SK-N-SH (cell line): ENCODE results near the gene CCDC198. TPM values are rescaled to one million over a fixed set of nuclear protein-coding genes. Genes with fewer than 3 reads are reported as not detected.

Experiments used
- CTCF ChIA-PET: fragments of 300-600, 350-600 bp; formaldehyde crosslinking; extraction: SDS; loops from one replicate; lab custom pipeline; 2021; lab: Yijun Ruan, JAX
- POLR2A ChIA-PET: fragments of 350-600 bp; sonication (Branson Sonifier 250); formaldehyde crosslinking; extraction: SDS; loops from one replicate; lab custom pipeline; 2020; ENCODE audit warnings: antibody characterized with exemption, inconsistent platforms; lab: Yijun Ruan, JAX
- DNase-seq: peaks from one replicate; pipeline ENCODE4 v3.0.0; 2012
- H2AFZ ChIP-seq: fragments of 200-600 bp; sonication (generic); 2 replicates; pipeline ENCODE4 v1.8.1; 2016; ENCODE audit warnings: antibody characterized with exemption, mild to moderate bottlenecking, low read depth
- H3F3A ChIP-seq: fragments of 200-600 bp; sonication (generic); replicated peaks from 2 replicates; pipeline ENCODE3; 2016; ENCODE audit warnings: antibody characterized with exemption, mild to moderate bottlenecking; ENCODE audit not compliant: insufficient read depth
- H3K27ac ChIP-seq, 2 experiments: fragments of 200-500 bp in 1 of 2; fragments of 200-600 bp in 1 of 2; sonication (Bioruptor generic) in 1 of 2; sonication (generic), shearing (Covaris generic) in 1 of 2; 2 replicates each; pipeline versions ENCODE4 v1.5.1 to v1.6.1; 2014 to 2016; ENCODE audit warnings: low read depth in 2 of 2, inconsistent platforms in 1 of 2, low read length in 1 of 2, mild to moderate bottlenecking in 1 of 2, mixed read lengths in 1 of 2
- H3K27me3 ChIP-seq: fragments of 200-600 bp; sonication (generic), shearing (Covaris generic); 2 replicates; pipeline ENCODE4 v1.6.1; 2016; ENCODE audit warnings: mixed run types; ENCODE audit not compliant: insufficient read depth
- H3K36me3 ChIP-seq, 2 experiments: fragments of 200-500 bp in 1 of 2; fragments of 200-600 bp in 1 of 2; sonication (Bioruptor generic) in 1 of 2; sonication (generic) in 1 of 2; replicated peaks in 1 of 2; 2 replicates each; pipeline versions ENCODE3 to v1.5.1; 2014 to 2016; ENCODE audit warnings: low read length in 1 of 2, mild to moderate bottlenecking in 1 of 2; ENCODE audit not compliant: insufficient read depth in 2 of 2, control insufficient read depth in 1 of 2
- H3K4me1 ChIP-seq, 2 experiments: fragments of 200-500 bp in 1 of 2; fragments of 200-600 bp in 1 of 2; sonication (Bioruptor generic) in 1 of 2; sonication (generic), shearing (Covaris generic) in 1 of 2; 2 replicates each; pipeline versions ENCODE4 v1.5.1 to v1.6.1; 2014 to 2016; ENCODE audit warnings: low read depth in 1 of 2, low read length in 1 of 2, mixed run types in 1 of 2; ENCODE audit not compliant: insufficient read depth in 2 of 2, control insufficient read depth in 1 of 2
- H3K4me2 ChIP-seq: fragments of 200-600 bp; sonication (generic), shearing (Covaris generic); 2 replicates; pipeline ENCODE4 v1.6.1; 2017; ENCODE audit warnings: mixed run types
- H3K4me3 ChIP-seq, 2 experiments: fragments of 200-500 bp in 1 of 2; fragments of 200-600 bp in 1 of 2; sonication (Bioruptor generic) in 1 of 2; sonication (generic), shearing (Covaris generic) in 1 of 2; 2 replicates each; pipeline versions ENCODE4 v1.5.1 to v1.8.1; 2014 to 2016; ENCODE audit warnings: low read depth in 2 of 2, inconsistent platforms in 1 of 2, low read length in 1 of 2, mild to moderate bottlenecking in 1 of 2, mixed read lengths in 1 of 2, moderate library complexity in 1 of 2
- H3K79me2 ChIP-seq: fragments of 200-600 bp; sonication (generic); 2 replicates; pipeline ENCODE4 v1.8.1; 2017; ENCODE audit warnings: mild to moderate bottlenecking; ENCODE audit not compliant: insufficient read depth
- H3K9ac ChIP-seq: fragments of 200-600 bp; sonication (generic); 2 replicates; pipeline ENCODE4 v1.6.1; 2017; ENCODE audit warnings: mixed run types
- H3K9me2 ChIP-seq: fragments of 200-600 bp; sonication (generic); 2 replicates; pipeline ENCODE4 v1.6.1; 2017; ENCODE audit warnings: mixed run types
- H3K9me3 ChIP-seq: fragments of 200-600 bp; sonication (generic); 2 replicates; pipeline ENCODE4 v1.6.1; 2017; ENCODE audit warnings: mixed run types, mild to moderate bottlenecking, moderate library complexity
- H4K20me1 ChIP-seq: fragments of 200-600 bp; sonication (generic); 2 replicates; pipeline ENCODE4 v1.6.1; 2017; ENCODE audit warnings: mild to moderate bottlenecking, mixed run types; ENCODE audit not compliant: insufficient read depth
- ELF1 ChIP-seq: IDR thresholded peaks from 2 replicates; pipeline ENCODE4 v1.4.0; 2012
- EZH2phosphoT487 ChIP-seq: fragments of 200-600 bp; sonication (generic); IDR thresholded peaks from 2 replicates; pipeline ENCODE4 v1.6.1; 2017; ENCODE audit warnings: low read depth, mixed run types, mild to moderate bottlenecking, antibody characterized with exemption, moderate library complexity, borderline replicate concordance
- FOXJ3 ChIP-seq: sonication (generic); formaldehyde crosslinking; IDR thresholded peaks from 2 replicates; pipeline ENCODE4 v1.5.1; 2020; ENCODE audit warnings: mild to moderate bottlenecking, missing genetic modification reagents
- FOXM1 ChIP-seq: IDR thresholded peaks from 2 replicates; pipeline ENCODE4 v1.4.0; 2012; ENCODE audit warnings: low read depth, mild to moderate bottlenecking
- GABPA ChIP-seq: IDR thresholded peaks from 2 replicates; pipeline ENCODE4 v1.4.0; 2012; ENCODE audit warnings: low read depth, mild to moderate bottlenecking
- JUND ChIP-seq: IDR thresholded peaks from 2 replicates; pipeline ENCODE4 v1.4.0; 2012
- MEF2A ChIP-seq: IDR thresholded peaks from 2 replicates; pipeline ENCODE4 v1.4.0; 2012; ENCODE audit warnings: low read depth, borderline replicate concordance
- POLR2AphosphoS5 ChIP-seq: IDR thresholded peaks from 2 replicates; pipeline ENCODE4 v1.6.1; 2012; ENCODE audit warnings: low read depth, low read length
- RAD21 ChIP-seq: IDR thresholded peaks from 2 replicates; pipeline ENCODE4 v1.6.1; 2012; ENCODE audit warnings: mild to moderate bottlenecking, low read length
- SMC3 ChIP-seq: IDR thresholded peaks from 2 replicates; pipeline ENCODE4 v1.6.1; 2012; ENCODE audit warnings: low read depth, low read length, improper control_type of control experiment
- TAF1 ChIP-seq: IDR thresholded peaks from 2 replicates; pipeline ENCODE4 v1.6.1; 2012; ENCODE audit warnings: low read depth, mild to moderate bottlenecking, low read length, moderate library complexity, borderline replicate concordance
- TCF12 ChIP-seq: IDR thresholded peaks from 2 replicates; pipeline ENCODE4 v1.4.0; 2012
- USF1 ChIP-seq: IDR thresholded peaks from 2 replicates; pipeline ENCODE4 v1.4.0; 2012; ENCODE audit warnings: low read depth, borderline replicate concordance
- USF2 ChIP-seq: fragments of 150-350 bp; IDR thresholded peaks from 2 replicates; pipeline ENCODE4 v1.6.1; 2017; ENCODE audit warnings: antibody characterized with exemption, low read length, low read depth, borderline replicate concordance
- WGBS: methylation state at CpG from one replicate; pipeline ENCODE4 v1.1.6; 2017; ENCODE audit warnings: low lambda C conversion rate; 5-methylcytosine and 5-hydroxymethylcytosine counted together
- polyA plus RNA-seq, 3 experiments: library from polyadenylated mRNA; depleted of rRNA; stranded (reverse); fragments of >200 nt; gene quantifications; 2 replicates each; pipeline ENCODE4 v1.2.3, GENCODE V29; 2012
- TF ChIP-seq, protein P1 (sequence below): fragments of 150-350 bp; IDR thresholded peaks from 2 replicates; pipeline ENCODE4 v1.6.1; 2016; ENCODE audit warnings: mild to moderate bottlenecking, low read depth, low read length
- TF ChIP-seq, protein P2 (sequence below): IDR thresholded peaks from 2 replicates; pipeline ENCODE4 v1.4.0; 2012; ENCODE audit warnings: low read depth
- TF ChIP-seq, protein P3 (sequence below): fragments of 200-600 bp; sonication (generic); IDR thresholded peaks from 2 replicates; pipeline ENCODE4 v1.6.1; 2017; ENCODE audit warnings: antibody characterized with exemption, mild to moderate bottlenecking, moderate library complexity
- TF ChIP-seq, protein P4 (sequence below): IDR thresholded peaks from 2 replicates; pipeline ENCODE4 v1.6.1; 2012; ENCODE audit warnings: mild to moderate bottlenecking, low read depth, low read length, moderate library complexity

Gene CCDC198
- polyA plus RNA-seq, 1 of the 3 experiments (the other 2 are of a cell fraction): not detected

- DNase-seq: no peak
- Histone ChIP-seq H3K9ac (no peak overlapping the region), H3K79me2 (no peaks in the 10 kb centered on the region), H4K20me1 (no peaks in the 10 kb centered on the region), H2AFZ (no peak overlapping the region), H3K4me2 (no peak overlapping the region), H3F3A (no peaks in the 10 kb centered on the region), H3K4me3 (no peak overlapping the region), H3K9me3 (no peaks in the 10 kb centered on the region), H3K27ac (no peak overlapping the region), H3K27me3 (no peaks in the 10 kb centered on the region), H3K36me3 (no peaks in the 10 kb centered on the region), H3K9me2 (no peaks in the 10 kb centered on the region), H3K4me1 (no peaks in the 10 kb centered on the region)
- CTCF ChIA-PET: no interaction called here
- 11% methylated on average over 2 of the region's 2 CpGs for WGBS
- POLR2A ChIA-PET: no interaction called here
- TF ChIP-seq, protein P1, sequence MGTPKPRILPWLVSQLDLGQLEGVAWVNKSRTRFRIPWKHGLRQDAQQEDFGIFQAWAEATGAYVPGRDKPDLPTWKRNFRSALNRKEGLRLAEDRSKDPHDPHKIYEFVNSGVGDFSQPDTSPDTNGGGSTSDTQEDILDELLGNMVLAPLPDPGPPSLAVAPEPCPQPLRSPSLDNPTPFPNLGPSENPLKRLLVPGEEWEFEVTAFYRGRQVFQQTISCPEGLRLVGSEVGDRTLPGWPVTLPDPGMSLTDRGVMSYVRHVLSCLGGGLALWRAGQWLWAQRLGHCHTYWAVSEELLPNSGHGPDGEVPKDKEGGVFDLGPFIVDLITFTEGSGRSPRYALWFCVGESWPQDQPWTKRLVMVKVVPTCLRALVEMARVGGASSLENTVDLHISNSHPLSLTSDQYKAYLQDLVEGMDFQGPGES: no peak
- TF ChIP-seq GABPA: no peak
- TF ChIP-seq, protein P2, sequence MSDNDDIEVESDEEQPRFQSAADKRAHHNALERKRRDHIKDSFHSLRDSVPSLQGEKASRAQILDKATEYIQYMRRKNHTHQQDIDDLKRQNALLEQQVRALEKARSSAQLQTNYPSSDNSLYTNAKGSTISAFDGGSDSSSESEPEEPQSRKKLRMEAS: no peak
- TF ChIP-seq USF1: no peak
- TF ChIP-seq, protein P3, sequence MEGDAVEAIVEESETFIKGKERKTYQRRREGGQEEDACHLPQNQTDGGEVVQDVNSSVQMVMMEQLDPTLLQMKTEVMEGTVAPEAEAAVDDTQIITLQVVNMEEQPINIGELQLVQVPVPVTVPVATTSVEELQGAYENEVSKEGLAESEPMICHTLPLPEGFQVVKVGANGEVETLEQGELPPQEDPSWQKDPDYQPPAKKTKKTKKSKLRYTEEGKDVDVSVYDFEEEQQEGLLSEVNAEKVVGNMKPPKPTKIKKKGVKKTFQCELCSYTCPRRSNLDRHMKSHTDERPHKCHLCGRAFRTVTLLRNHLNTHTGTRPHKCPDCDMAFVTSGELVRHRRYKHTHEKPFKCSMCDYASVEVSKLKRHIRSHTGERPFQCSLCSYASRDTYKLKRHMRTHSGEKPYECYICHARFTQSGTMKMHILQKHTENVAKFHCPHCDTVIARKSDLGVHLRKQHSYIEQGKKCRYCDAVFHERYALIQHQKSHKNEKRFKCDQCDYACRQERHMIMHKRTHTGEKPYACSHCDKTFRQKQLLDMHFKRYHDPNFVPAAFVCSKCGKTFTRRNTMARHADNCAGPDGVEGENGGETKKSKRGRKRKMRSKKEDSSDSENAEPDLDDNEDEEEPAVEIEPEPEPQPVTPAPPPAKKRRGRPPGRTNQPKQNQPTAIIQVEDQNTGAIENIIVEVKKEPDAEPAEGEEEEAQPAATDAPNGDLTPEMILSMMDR: no peak
- TF ChIP-seq TCF12: no peak
- TF ChIP-seq, protein P4, sequence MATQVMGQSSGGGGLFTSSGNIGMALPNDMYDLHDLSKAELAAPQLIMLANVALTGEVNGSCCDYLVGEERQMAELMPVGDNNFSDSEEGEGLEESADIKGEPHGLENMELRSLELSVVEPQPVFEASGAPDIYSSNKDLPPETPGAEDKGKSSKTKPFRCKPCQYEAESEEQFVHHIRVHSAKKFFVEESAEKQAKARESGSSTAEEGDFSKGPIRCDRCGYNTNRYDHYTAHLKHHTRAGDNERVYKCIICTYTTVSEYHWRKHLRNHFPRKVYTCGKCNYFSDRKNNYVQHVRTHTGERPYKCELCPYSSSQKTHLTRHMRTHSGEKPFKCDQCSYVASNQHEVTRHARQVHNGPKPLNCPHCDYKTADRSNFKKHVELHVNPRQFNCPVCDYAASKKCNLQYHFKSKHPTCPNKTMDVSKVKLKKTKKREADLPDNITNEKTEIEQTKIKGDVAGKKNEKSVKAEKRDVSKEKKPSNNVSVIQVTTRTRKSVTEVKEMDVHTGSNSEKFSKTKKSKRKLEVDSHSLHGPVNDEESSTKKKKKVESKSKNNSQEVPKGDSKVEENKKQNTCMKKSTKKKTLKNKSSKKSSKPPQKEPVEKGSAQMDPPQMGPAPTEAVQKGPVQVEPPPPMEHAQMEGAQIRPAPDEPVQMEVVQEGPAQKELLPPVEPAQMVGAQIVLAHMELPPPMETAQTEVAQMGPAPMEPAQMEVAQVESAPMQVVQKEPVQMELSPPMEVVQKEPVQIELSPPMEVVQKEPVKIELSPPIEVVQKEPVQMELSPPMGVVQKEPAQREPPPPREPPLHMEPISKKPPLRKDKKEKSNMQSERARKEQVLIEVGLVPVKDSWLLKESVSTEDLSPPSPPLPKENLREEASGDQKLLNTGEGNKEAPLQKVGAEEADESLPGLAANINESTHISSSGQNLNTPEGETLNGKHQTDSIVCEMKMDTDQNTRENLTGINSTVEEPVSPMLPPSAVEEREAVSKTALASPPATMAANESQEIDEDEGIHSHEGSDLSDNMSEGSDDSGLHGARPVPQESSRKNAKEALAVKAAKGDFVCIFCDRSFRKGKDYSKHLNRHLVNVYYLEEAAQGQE: no peak
- no peak for TF ChIP-seq JUND
- TF ChIP-seq RAD21: no peak
- no peak for TF ChIP-seq USF2
- no peak for TF ChIP-seq EZH2phosphoT487
- no peak for TF ChIP-seq FOXM1
- TF ChIP-seq MEF2A: no peak
- TF ChIP-seq TAF1: no peak
- no peak for TF ChIP-seq ELF1
- TF ChIP-seq FOXJ3 (CRISPR knock-in tag): no peak
- TF ChIP-seq SMC3: no peak
- TF ChIP-seq POLR2AphosphoS5: no peak
Observed at GRCh38 chr14:57508756-57509155, 15.1 kb upstream of the CCDC198 start.
